ENCODE data around the gene MAP7D1. TPM values are rescaled to one million over a fixed set of nuclear protein-coding genes. Genes with fewer than 3 reads are reported as not detected.
"Not testable (repeated sequence)": the region's sequence is repeated elsewhere in the genome, so short reads cannot be mapped to it uniquely, and the experiment has no call there.

Gene MAP7D1
- total RNA-seq, 1 experiment from 2014 or later, result 192 TPM

DNA sequence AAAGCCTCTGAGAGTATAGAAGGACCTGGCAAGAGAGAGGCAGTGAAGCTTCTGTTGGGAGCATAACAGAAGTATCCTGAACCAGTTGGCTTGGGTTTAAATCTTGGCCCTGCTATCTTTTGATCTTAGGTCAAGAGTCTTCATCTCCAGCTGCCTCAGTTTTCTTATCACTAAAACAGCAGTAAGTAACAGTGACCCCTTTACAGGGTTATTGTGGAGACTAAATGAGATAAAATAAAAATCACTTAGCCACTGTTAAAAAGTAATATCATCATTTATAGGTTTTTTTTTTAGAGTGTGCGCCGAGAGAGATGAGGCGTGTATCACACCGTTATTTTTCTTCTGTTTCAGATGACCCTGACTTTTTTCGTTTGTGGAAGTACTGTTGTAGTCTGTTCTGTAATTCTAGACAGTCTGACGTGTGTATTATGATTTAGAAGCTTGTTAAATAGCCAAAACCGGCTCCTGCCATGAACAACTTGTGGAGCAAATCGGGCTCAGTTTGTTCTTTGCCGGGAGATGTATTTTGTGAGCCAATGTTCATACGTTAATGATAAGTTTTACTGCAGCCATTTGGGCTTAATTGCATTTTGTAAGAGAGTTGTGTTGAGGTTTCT is 69.4 kb downstream of the MAP7D1 start:
- intact Hi-C loops (cut with micrococcal nuclease; ENCODE audit: unreplicated experiment), result loop anchor here (2.0 kb wide), 1 partner anchor 77 kb away; the partner anchor contains the start of gene TRAPPC3
- peak overlapping the region; percentile 95 for H3K27ac ChIP-seq (ENCODE audit: low read depth, low read length, poor library complexity, severe bottlenecking)
- BruUV-seq (replicated peaks), result TSS peak; percentile 53
- peak overlapping the region; percentile 61 for H3K4me3 ChIP-seq (ENCODE audit: low read depth, low read length, poor library complexity, severe bottlenecking)
- TF ChIP-seq, protein P1, sequence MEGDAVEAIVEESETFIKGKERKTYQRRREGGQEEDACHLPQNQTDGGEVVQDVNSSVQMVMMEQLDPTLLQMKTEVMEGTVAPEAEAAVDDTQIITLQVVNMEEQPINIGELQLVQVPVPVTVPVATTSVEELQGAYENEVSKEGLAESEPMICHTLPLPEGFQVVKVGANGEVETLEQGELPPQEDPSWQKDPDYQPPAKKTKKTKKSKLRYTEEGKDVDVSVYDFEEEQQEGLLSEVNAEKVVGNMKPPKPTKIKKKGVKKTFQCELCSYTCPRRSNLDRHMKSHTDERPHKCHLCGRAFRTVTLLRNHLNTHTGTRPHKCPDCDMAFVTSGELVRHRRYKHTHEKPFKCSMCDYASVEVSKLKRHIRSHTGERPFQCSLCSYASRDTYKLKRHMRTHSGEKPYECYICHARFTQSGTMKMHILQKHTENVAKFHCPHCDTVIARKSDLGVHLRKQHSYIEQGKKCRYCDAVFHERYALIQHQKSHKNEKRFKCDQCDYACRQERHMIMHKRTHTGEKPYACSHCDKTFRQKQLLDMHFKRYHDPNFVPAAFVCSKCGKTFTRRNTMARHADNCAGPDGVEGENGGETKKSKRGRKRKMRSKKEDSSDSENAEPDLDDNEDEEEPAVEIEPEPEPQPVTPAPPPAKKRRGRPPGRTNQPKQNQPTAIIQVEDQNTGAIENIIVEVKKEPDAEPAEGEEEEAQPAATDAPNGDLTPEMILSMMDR (conservative IDR thresholded peaks at IDR 0.05; ENCODE audit: low read depth, low read length), result no peak
- no peak for TF ChIP-seq EZH2 (IDR thresholded peaks at IDR 0.05; ENCODE audit: borderline replicate concordance, low read depth, low read length, poor library complexity, severe bottlenecking)
- no peaks in the 10 kb centered on the region for H3K27me3 ChIP-seq (replicated peaks; ENCODE audit: insufficient read depth, low read depth, low read length, poor library complexity)
- no peak for DNase-seq (ENCODE audit: low spot score)
- H3K9me3 ChIP-seq (ENCODE audit: low read depth, low read length, poor library complexity, severe bottlenecking), result no peaks in the 10 kb centered on the region
- ChIA-PET POLR2A (ENCODE audit: low non-redundant PET) (no interaction called here), CTCF (no interaction called here)
- H3K4me1 ChIP-seq (ENCODE audit: insufficient read depth, low read length, poor library complexity, severe bottlenecking), result peaks cover 13% of the 10 kb centered on the region
- peaks cover 15% of the 10 kb centered on the region for H3K36me3 ChIP-seq (ENCODE audit: insufficient read depth, low read length, poor library complexity, severe bottlenecking)

GRCh38 chr1:36230279-36230678 is 74.3 kb downstream of the MAP7D1 start:
- H3K27ac ChIP-seq (ENCODE audit: low read depth, low read length, poor library complexity, severe bottlenecking); DNase-seq (ENCODE audit: low spot score); intact Hi-C loops (cut with micrococcal nuclease; ENCODE audit: unreplicated experiment); H3K27me3 ChIP-seq (replicated peaks; ENCODE audit: insufficient read depth, low read depth, low read length, poor library complexity); CTCF ChIA-PET; POLR2A ChIA-PET (ENCODE audit: low non-redundant PET); H3K9me3 ChIP-seq (ENCODE audit: low read depth, low read length, poor library complexity, severe bottlenecking); BruUV-seq (replicated peaks); H3K4me3 ChIP-seq (ENCODE audit: low read depth, low read length, poor library complexity, severe bottlenecking): not testable (repeated sequence)
- Histone ChIP-seq H3K4me1 (ENCODE audit: insufficient read depth, low read length, poor library complexity, severe bottlenecking) (peaks cover 10% of the 10 kb centered on the region), H3K36me3 (ENCODE audit: insufficient read depth, low read length, poor library complexity, severe bottlenecking) (peaks cover 41% of the 10 kb centered on the region)

Other genes with a start within 250 kb of the MAP7D1 start
- 44.2 and 46.8 TPM in 2 replicates for gene AGO3, start 225.1 kb upstream of the MAP7D1 start, total RNA-seq (2021)
- gene TEKT2, start 72.1 kb upstream of the MAP7D1 start, total RNA-seq (2021), result 2.8 and 4.6 TPM in 2 replicates
- gene ADPRS, start 67.3 kb upstream of the MAP7D1 start, total RNA-seq (2021), result 34.2 and 37.2 TPM in 2 replicates
- gene COL8A2, start 30.9 kb upstream of the MAP7D1 start, total RNA-seq (2021), result 0.22 and 0.24 TPM in 2 replicates
- gene TRAPPC3, start 6.7 kb upstream of the MAP7D1 start, total RNA-seq (2021), result 86.5 and 86.6 TPM in 2 replicates
- 133 and 143 TPM in 2 replicates for gene THRAP3, start 68.3 kb downstream of the MAP7D1 start, total RNA-seq (2021)
- 2.9 and 4.0 TPM in 2 replicates for gene SH3D21, start 150.2 kb downstream of the MAP7D1 start, total RNA-seq (2021)
- 6.2 and 8.4 TPM in 2 replicates for gene EVA1B, start 167.5 kb downstream of the MAP7D1 start, total RNA-seq (2021)
- gene STK40, start 229.8 kb downstream of the MAP7D1 start, total RNA-seq (2021), result 93.2 and 109 TPM in 2 replicates
- 60.7 and 68.0 TPM in 2 replicates for gene LSM10, start 241.7 kb downstream of the MAP7D1 start, total RNA-seq (2021)

All from A673 (cell line).